ENCODE results near the gene FRMPD2.
"Not testable (repeated sequence)": the region's sequence is repeated elsewhere in the genome, so short reads cannot be mapped to it uniquely, and the experiment has no call there.

FRMPD2 gene

GRCh38 chr10:48233559-48234005 is 40.9 kb downstream of the FRMPD2 start:
- H3K27ac ChIP-seq (ENCODE audit: low read length), result no peak overlapping the region
- peaks cover 0 to 4% of the 10 kb centered on the region in 2 donors for H3K27me3 ChIP-seq (ENCODE audit: control insufficient read depth in 1 of 2, insufficient read depth in 2 of 2, low read length in 2 of 2)
- H3K4me1 ChIP-seq (ENCODE audit: control insufficient read depth, insufficient read depth, low read length), result no peaks in the 10 kb centered on the region
- H3K9ac ChIP-seq (ENCODE audit: low read length in 2 of 2), result no peak overlapping the region
- H3K9me3 ChIP-seq (ENCODE audit: control insufficient read depth in 2 of 2, low read length in 2 of 2), result no peaks in the 10 kb centered on the region
- H3K36me3 ChIP-seq (ENCODE audit: control insufficient read depth in 2 of 2, insufficient read depth in 2 of 2, low read length in 2 of 2), result no peaks in the 10 kb centered on the region
- H3K4me3 ChIP-seq (ENCODE audit: low read length in 2 of 2), result no peak overlapping the region

DNA sequence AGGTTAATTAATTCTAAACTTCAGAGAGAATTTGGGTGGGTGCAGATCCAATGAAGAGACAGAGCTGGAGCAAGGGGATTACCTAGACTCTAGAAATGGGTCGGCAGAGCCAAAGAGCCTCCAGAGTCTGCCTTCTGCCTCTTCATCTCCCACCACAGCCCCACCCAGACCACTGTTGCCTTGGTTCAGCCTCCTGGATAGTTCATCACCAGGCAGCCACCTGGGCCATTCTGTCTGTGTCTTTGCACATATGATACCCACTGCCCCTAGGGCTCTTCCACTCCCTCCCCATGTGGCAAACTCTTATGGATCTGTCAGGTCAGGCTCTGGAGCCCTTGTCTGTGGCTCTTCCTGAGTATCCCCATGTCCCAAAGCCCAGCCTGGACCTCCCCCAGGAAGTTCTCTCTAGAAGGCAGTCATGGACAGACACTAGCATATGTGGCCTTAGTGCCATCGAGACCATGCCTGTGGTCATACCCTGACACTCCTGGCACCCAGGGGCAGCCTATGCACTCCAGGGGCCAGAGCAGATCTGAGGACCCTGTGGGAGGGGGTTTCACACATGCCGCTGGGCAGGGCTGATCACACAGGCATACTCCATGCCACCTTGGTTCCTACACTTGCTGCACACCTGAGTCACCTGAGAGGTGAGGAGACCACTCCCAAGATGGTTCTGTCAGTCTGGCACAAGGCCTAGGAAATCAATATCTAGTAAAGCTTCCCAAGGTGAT is 41.6 kb downstream of the FRMPD2 start:
- no peak overlapping the region for H3K27ac ChIP-seq (ENCODE audit: low read length)
- no peak overlapping the region for H3K9ac ChIP-seq (ENCODE audit: low read length in 2 of 2)
- peaks cover 0 to 4% of the 10 kb centered on the region in 2 donors for H3K27me3 ChIP-seq (ENCODE audit: control insufficient read depth in 1 of 2, insufficient read depth in 2 of 2, low read length in 2 of 2)
- no peaks in the 10 kb centered on the region for H3K36me3 ChIP-seq (ENCODE audit: control insufficient read depth in 2 of 2, insufficient read depth in 2 of 2, low read length in 2 of 2)
- no peak overlapping the region for H3K4me3 ChIP-seq (ENCODE audit: low read length in 2 of 2)
- H3K4me1 ChIP-seq (ENCODE audit: control insufficient read depth, insufficient read depth, low read length), result no peaks in the 10 kb centered on the region
- no peaks in the 10 kb centered on the region for H3K9me3 ChIP-seq (ENCODE audit: control insufficient read depth in 2 of 2, low read length in 2 of 2)

- no peaks in the 10 kb centered on the region for H3K4me1 ChIP-seq (ENCODE audit: control insufficient read depth, insufficient read depth, low read length)
- no peak overlapping the region for H3K9ac ChIP-seq (ENCODE audit: low read length in 2 of 2)
- no peaks in the 10 kb centered on the region for H3K9me3 ChIP-seq (ENCODE audit: control insufficient read depth in 2 of 2, low read length in 2 of 2)
- peaks cover 0 to 4% of the 10 kb centered on the region in 2 donors for H3K27me3 ChIP-seq (ENCODE audit: control insufficient read depth in 1 of 2, insufficient read depth in 2 of 2, low read length in 2 of 2)
- no peak overlapping the region for H3K27ac ChIP-seq (ENCODE audit: low read length)
- H3K36me3 ChIP-seq (ENCODE audit: control insufficient read depth in 2 of 2, insufficient read depth in 2 of 2, low read length in 2 of 2), result no peaks in the 10 kb centered on the region
- H3K4me3 ChIP-seq (ENCODE audit: low read length in 2 of 2), result no peak overlapping the region
Observed at GRCh38 chr10:48231699-48232315, 42.7 kb downstream of the FRMPD2 start.

DNA sequence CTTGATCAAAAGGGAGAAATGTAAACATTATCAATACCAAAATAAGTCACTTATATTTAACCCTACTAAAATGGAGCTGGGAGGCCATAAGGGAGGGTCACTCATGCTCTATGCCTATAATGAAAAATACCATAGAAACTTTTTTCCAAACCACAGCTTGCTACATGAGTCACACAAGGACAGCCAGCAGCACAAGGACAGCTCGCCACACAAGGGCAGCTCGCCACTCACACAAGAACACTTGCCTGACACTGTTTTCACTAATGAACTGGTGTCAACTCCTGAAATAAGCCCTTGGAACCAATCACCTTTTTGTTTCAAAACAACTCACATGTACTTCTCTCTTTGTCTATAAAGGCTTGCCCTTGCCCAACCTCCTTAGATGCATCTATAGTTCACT is 43.3 kb downstream of the FRMPD2 start:
- Histone ChIP-seq H3K4me1 (ENCODE audit: control insufficient read depth, insufficient read depth, low read length) (no peaks in the 10 kb centered on the region), H3K27me3 (ENCODE audit: control insufficient read depth in 1 of 2, insufficient read depth in 2 of 2, low read length in 2 of 2) (peaks cover 0 to 2% of the 10 kb centered on the region in 2 donors), H3K36me3 (ENCODE audit: control insufficient read depth in 2 of 2, insufficient read depth in 2 of 2, low read length in 2 of 2) (no peaks in the 10 kb centered on the region), H3K27ac (ENCODE audit: low read length) (no peak overlapping the region), H3K9me3 (ENCODE audit: control insufficient read depth in 2 of 2, low read length in 2 of 2) (no peaks in the 10 kb centered on the region), H3K9ac (ENCODE audit: low read length in 2 of 2) (no peak overlapping the region), H3K4me3 (ENCODE audit: low read length in 2 of 2) (no peak overlapping the region)

- Histone ChIP-seq H3K9ac (ENCODE audit: low read length in 2 of 2) (no peak overlapping the region), H3K27ac (ENCODE audit: low read length) (no peak overlapping the region), H3K36me3 (ENCODE audit: control insufficient read depth in 2 of 2, insufficient read depth in 2 of 2, low read length in 2 of 2) (no peaks in the 10 kb centered on the region), H3K9me3 (ENCODE audit: control insufficient read depth in 2 of 2, low read length in 2 of 2) (no peaks in the 10 kb centered on the region), H3K27me3 (ENCODE audit: control insufficient read depth in 1 of 2, insufficient read depth in 2 of 2, low read length in 2 of 2) (no peaks in the 10 kb centered on the region), H3K4me3 (ENCODE audit: low read length in 2 of 2) (no peak overlapping the region), H3K4me1 (ENCODE audit: control insufficient read depth, insufficient read depth, low read length) (no peaks in the 10 kb centered on the region)
Observed at GRCh38 chr10:48227213-48227612, 47.3 kb downstream of the FRMPD2 start.

DNA sequence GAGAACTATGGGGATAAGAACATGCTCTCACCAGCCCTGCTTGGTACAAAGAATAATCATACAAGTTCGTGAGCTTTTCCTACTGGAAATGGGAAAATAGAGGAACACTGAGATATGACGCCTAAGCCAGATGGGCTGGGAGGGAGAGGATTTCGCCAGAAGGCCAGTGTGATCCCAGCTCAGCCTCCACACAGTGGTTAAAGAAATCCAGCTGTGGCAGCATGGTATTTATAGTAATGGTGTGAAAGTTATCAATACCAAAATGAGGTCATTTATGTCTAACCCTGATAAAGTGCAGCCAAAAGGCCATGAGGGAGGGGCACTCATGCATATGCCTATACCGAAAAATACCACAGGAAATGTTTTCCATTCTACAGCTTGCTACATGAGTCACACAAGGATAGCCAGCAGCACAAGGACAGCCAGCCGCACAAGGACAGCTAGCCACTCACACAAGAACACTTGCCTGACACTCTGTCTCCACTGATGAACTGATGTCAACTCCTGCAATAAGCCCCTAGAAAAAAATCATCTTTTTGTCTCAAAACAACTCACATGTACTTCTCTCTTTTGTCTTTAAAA is 49.4 kb downstream of the FRMPD2 start:
- no peak overlapping the region for H3K9ac ChIP-seq (ENCODE audit: low read length in 2 of 2)
- no peaks in the 10 kb centered on the region for H3K27me3 ChIP-seq (ENCODE audit: control insufficient read depth in 1 of 2, insufficient read depth in 2 of 2, low read length in 2 of 2)
- no peak overlapping the region for H3K4me3 ChIP-seq (ENCODE audit: low read length in 2 of 2)
- no peaks in the 10 kb centered on the region for H3K4me1 ChIP-seq (ENCODE audit: control insufficient read depth, insufficient read depth, low read length)
- H3K9me3 ChIP-seq (ENCODE audit: control insufficient read depth in 2 of 2, low read length in 2 of 2), result no peaks in the 10 kb centered on the region
- H3K27ac ChIP-seq (ENCODE audit: low read length), result no peak overlapping the region
- H3K36me3 ChIP-seq (ENCODE audit: control insufficient read depth in 2 of 2, insufficient read depth in 2 of 2, low read length in 2 of 2), result no peaks in the 10 kb centered on the region

- Histone ChIP-seq H3K9me3 (ENCODE audit: control insufficient read depth in 2 of 2, low read length in 2 of 2) (peaks cover 0 to 5% of the 10 kb centered on the region in 2 donors), H3K4me3 (ENCODE audit: low read length in 2 of 2) (no peak overlapping the region), H3K36me3 (ENCODE audit: control insufficient read depth in 2 of 2, insufficient read depth in 2 of 2, low read length in 2 of 2) (no peaks in the 10 kb centered on the region), H3K9ac (ENCODE audit: low read length in 2 of 2) (no peak overlapping the region), H3K27ac (ENCODE audit: low read length) (no peak overlapping the region), H3K4me1 (ENCODE audit: control insufficient read depth, insufficient read depth, low read length) (no peaks in the 10 kb centered on the region), H3K27me3 (ENCODE audit: control insufficient read depth in 1 of 2, insufficient read depth in 2 of 2, low read length in 2 of 2) (no peaks in the 10 kb centered on the region)
Observed at GRCh38 chr10:48224296-48224695, 50.2 kb downstream of the FRMPD2 start.

DNA sequence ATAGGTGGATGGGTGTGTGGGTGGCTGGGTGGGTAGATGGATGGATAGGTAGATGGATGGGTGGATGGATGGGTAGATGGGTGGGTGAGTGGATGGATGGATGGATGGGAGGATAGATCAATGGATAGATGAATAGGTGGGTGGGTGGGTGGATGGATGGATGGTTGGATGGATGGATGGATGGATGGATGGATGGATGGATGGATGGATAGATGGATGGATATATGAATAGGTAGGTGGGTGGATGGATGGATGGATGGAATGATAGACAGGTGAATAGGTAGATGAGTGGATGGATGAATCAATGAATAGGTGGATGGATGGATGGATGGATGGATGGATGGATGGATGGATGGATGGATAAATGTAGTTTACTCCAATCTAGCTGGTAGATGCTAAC is 52.7 kb downstream of the FRMPD2 start:
- H3K4me1 ChIP-seq (ENCODE audit: control insufficient read depth, insufficient read depth, low read length), result no peaks in the 10 kb centered on the region
- no peak overlapping the region for H3K27ac ChIP-seq (ENCODE audit: low read length)
- H3K4me3 ChIP-seq (ENCODE audit: low read length in 2 of 2), result no peak overlapping the region
- H3K9me3 ChIP-seq (ENCODE audit: control insufficient read depth in 2 of 2, low read length in 2 of 2), result peaks cover 0 to 15% of the 10 kb centered on the region in 2 donors
- H3K27me3 ChIP-seq (ENCODE audit: control insufficient read depth in 1 of 2, insufficient read depth in 2 of 2, low read length in 2 of 2), result peaks cover 0 to 3% of the 10 kb centered on the region in 2 donors
- H3K9ac ChIP-seq (ENCODE audit: low read length in 2 of 2), result no peak overlapping the region
- no peaks in the 10 kb centered on the region for H3K36me3 ChIP-seq (ENCODE audit: control insufficient read depth in 2 of 2, insufficient read depth in 2 of 2, low read length in 2 of 2)

GRCh38 chr10:48221031-48221430 is 53.5 kb downstream of the FRMPD2 start:
- peaks cover 0 to 15% of the 10 kb centered on the region in 2 donors for H3K9me3 ChIP-seq (ENCODE audit: control insufficient read depth in 2 of 2, low read length in 2 of 2)
- not testable (repeated sequence) for H3K36me3 ChIP-seq (ENCODE audit: control insufficient read depth in 2 of 2, insufficient read depth in 2 of 2, low read length in 2 of 2); H3K27me3 ChIP-seq (ENCODE audit: control insufficient read depth in 1 of 2, insufficient read depth in 2 of 2, low read length in 2 of 2); H3K4me3 ChIP-seq (ENCODE audit: low read length in 2 of 2); H3K4me1 ChIP-seq (ENCODE audit: control insufficient read depth, insufficient read depth, low read length); H3K9ac ChIP-seq (ENCODE audit: low read length in 2 of 2); H3K27ac ChIP-seq (ENCODE audit: low read length)

DNA sequence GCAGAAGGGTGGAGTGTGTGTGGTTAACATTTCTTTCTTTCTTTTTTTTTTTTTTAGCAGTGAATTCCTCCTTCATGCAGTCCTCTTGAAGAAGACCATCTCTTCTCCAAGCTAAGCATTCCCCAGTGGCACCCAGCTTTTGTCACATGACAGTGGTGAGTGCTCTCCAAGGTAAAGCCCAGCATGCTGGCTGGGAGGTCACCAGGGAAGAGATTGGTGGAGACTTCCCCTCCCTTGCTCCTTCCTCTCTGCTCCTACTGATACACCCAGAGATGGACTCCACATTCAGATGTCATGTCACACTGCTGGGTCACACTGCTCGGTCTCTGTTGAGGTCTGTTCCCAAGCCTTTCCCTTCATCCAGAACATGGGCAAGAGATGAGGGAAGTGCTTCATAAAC is 55.3 kb downstream of the FRMPD2 start:
- peaks cover 0 to 15% of the 10 kb centered on the region in 2 donors for H3K9me3 ChIP-seq (ENCODE audit: control insufficient read depth in 2 of 2, low read length in 2 of 2)
- no peaks in the 10 kb centered on the region for H3K4me1 ChIP-seq (ENCODE audit: control insufficient read depth, insufficient read depth, low read length)
- H3K36me3 ChIP-seq (ENCODE audit: control insufficient read depth in 2 of 2, insufficient read depth in 2 of 2, low read length in 2 of 2), result no peaks in the 10 kb centered on the region
- no peak overlapping the region for H3K4me3 ChIP-seq (ENCODE audit: low read length in 2 of 2)
- no peak overlapping the region for H3K9ac ChIP-seq (ENCODE audit: low read length in 2 of 2)
- no peak overlapping the region for H3K27ac ChIP-seq (ENCODE audit: low read length)
- peaks cover 0 to 5% of the 10 kb centered on the region in 2 donors for H3K27me3 ChIP-seq (ENCODE audit: control insufficient read depth in 1 of 2, insufficient read depth in 2 of 2, low read length in 2 of 2)

GRCh38 chr10:48216744-48217143 is 57.8 kb downstream of the FRMPD2 start:
- no peaks in the 10 kb centered on the region for H3K36me3 ChIP-seq (ENCODE audit: control insufficient read depth in 2 of 2, insufficient read depth in 2 of 2, low read length in 2 of 2)
- H3K27me3 ChIP-seq (ENCODE audit: control insufficient read depth in 1 of 2, insufficient read depth in 2 of 2, low read length in 2 of 2), result peaks cover 0 to 5% of the 10 kb centered on the region in 2 donors
- no peak overlapping the region for H3K27ac ChIP-seq (ENCODE audit: low read length)
- no peaks in the 10 kb centered on the region for H3K4me1 ChIP-seq (ENCODE audit: control insufficient read depth, insufficient read depth, low read length)
- H3K9ac ChIP-seq (ENCODE audit: low read length in 2 of 2), result no peak overlapping the region
- H3K4me3 ChIP-seq (ENCODE audit: low read length in 2 of 2), result no peak overlapping the region
- peaks cover 0 to 15% of the 10 kb centered on the region in 2 donors for H3K9me3 ChIP-seq (ENCODE audit: control insufficient read depth in 2 of 2, low read length in 2 of 2)

Data from stomach smooth muscle (tissue), 2 donors.